NCI-H1436 treated with DMSO at 0.1 percent for 48 hours (cell line): Measurements from ENCODE around the gene CCDC8.
"Not testable (repeated sequence)": the region's sequence is repeated elsewhere in the genome, so short reads cannot be mapped to it uniquely, and the experiment has no call there.

Source experiments
- DNase-seq: peaks from one replicate; lab custom pipeline; 2025; lab: John Stamatoyannopoulos, UW

Gene CCDC8, protein sequence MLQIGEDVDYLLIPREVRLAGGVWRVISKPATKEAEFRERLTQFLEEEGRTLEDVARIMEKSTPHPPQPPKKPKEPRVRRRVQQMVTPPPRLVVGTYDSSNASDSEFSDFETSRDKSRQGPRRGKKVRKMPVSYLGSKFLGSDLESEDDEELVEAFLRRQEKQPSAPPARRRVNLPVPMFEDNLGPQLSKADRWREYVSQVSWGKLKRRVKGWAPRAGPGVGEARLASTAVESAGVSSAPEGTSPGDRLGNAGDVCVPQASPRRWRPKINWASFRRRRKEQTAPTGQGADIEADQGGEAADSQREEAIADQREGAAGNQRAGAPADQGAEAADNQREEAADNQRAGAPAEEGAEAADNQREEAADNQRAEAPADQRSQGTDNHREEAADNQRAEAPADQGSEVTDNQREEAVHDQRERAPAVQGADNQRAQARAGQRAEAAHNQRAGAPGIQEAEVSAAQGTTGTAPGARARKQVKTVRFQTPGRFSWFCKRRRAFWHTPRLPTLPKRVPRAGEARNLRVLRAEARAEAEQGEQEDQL

GRCh38 chr19:46413262-46414031 is at the start of gene CCDC8:
Gene CCDC8, minus strand, starts transcription at chr19:46413564. Its CDS starts 754 bp downstream, at chr19:46412810.
- DNase-seq = peak; percentile 82

DNA sequence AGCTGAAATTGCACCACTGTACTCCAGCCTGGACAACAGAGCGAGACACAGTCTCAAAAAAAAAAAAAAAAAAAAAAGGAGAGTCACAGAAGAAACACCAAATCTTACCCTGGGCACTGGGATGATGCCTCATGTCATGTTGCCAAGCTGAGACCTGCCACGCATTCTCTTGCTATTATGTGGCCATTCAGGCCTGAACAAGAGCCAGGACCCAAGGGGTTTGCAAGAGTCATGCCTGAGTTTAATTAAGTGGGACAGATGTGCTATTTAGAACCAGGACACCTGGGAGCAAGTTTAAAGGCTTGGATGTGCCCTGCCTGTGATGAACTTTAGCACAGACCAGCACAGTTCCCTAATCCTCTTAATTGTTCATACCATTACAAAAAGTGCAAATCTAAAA is 48.2 kb upstream of the CCDC8 start:
- no peak for DNase-seq

DNA sequence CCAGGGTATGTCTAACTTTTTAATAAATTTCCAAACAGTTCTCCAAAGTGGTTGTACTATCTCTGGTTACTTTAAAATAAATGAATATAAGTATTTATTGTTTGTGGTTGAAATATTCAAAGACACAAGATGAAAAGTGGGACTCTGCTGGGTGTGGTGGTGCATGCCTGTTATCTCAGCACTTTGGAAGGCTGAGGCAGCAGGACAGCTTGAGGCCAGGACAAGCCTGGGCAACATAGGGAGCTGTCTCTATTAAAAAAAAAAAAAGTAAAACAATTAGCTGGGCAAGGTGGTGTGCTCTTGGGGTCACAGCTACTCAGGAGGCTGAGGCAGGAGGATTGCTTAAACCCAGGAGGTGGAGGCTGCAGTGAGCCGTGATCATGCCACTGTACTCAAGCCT is 47.6 kb upstream of the CCDC8 start:
- no peak for DNase-seq

GRCh38 chr19:46460055-46460454 is 46.7 kb upstream of the CCDC8 start:
- DNase-seq = no peak

GRCh38 chr19:46456930-46457329 is 43.6 kb upstream of the CCDC8 start:
- DNase-seq = no peak

DNA sequence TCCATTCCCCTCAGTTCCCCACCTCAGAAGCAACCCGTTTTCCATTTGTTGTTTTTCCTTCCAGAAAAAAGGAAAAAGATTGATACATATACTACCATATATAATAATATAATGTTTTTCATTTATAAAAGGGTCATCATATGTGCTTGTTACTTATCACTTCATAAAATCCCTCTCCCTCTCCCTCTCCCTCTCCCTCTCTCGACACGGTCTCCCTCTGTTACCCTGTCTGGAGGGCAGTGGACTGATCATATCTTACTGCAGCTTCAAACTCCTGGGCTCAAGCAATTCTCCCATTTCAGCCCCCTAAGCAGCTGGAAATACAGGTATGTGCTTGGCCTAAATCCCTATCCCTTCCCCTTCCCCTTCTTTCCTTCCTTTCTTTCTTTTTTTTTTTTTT is 40.9 kb upstream of the CCDC8 start:
- no peak for DNase-seq

- no peak for DNase-seq
These were observed 40.3 kb upstream of the CCDC8 start for GRCh38 chr19:46453661-46454060.

DNA sequence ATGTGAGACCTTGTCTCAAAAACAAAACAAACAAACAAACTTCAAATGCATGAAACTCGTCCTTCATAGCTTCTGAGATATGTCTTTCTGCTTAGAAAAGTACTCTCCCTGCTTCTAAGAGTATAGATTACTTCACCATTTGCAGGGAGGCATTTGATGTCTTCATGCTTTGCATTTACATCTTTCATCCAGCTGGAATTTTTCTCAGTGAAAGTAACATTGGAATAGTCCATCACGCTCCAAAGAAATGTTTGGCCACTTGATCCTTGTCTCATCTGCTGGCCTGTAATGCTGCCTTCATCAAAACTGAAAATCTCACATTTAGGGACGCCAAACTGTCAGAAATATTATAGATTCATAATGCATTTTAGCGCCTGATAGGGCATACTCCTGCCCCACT is 38.8 kb upstream of the CCDC8 start:
- DNase-seq = no peak

GRCh38 chr19:46451352-46451751 is 38.0 kb upstream of the CCDC8 start:
- DNase-seq = no peak

GRCh38 chr19:46450737-46451136 is 37.4 kb upstream of the CCDC8 start:
- DNase-seq = no peak

GRCh38 chr19:46449228-46449627 is 35.9 kb upstream of the CCDC8 start:
- no peak for DNase-seq

DNA sequence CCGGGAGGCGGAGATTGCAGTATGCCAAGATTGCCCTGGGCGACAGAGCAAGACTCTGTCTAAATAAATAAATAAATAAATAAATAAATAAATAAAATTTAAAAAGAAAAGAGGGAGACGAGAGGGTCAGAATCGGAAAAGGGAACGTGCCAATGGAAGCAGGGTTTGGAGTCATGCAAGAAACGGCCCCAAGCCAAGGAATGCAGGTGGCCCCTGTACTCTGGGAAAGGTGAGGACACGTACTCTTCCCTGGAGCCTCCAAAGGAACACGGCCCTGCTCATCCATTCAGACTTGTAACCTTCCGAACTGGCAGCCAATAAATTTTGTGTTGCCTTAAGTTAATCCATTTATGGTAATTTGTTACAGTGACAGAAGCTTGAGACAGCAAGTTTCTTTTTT is 35.2 kb upstream of the CCDC8 start:
- no peak for DNase-seq

GRCh38 chr19:46447824-46448223 is 34.5 kb upstream of the CCDC8 start:
- no peak for DNase-seq

DNA sequence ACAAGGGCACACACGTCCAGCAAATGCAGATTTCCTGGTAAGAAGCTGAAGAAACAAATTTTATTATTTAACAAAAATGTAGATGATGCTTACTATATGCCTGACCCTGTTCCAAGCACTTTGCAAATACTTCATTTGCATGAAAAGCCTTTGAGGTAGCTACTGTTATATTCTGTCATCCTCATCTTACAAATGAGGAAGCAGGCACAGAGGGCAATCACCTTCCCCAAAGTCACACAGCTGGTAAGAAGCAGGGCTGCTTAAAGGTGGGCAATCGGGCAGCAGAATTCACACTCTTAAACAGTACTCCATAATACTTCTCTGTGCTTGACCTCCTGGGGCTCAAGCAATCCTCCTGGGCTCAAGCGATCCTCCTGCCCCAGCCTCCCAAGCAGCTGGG is 33.6 kb upstream of the CCDC8 start:
- no peak for DNase-seq

DNA sequence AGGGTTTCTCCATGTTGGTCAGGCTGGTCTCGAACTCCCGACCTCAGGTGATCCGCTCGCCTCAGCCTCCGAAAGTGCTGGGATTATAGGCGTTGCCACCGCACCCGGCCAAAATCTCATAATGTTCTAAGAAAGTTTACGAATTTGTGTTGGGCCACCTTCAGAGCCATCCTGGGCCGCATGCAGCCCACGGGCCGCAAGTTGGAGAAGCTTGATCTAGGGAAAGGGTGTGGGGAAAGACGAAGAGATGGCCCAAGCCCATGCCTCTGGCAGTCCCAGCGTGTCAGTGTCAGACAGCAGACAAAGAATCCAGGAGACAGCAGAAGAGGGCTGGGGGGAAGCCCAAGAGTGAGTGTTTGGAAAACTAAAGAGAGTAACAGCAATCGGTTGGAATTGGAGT is 32.7 kb upstream of the CCDC8 start:
- no peak for DNase-seq

DNA sequence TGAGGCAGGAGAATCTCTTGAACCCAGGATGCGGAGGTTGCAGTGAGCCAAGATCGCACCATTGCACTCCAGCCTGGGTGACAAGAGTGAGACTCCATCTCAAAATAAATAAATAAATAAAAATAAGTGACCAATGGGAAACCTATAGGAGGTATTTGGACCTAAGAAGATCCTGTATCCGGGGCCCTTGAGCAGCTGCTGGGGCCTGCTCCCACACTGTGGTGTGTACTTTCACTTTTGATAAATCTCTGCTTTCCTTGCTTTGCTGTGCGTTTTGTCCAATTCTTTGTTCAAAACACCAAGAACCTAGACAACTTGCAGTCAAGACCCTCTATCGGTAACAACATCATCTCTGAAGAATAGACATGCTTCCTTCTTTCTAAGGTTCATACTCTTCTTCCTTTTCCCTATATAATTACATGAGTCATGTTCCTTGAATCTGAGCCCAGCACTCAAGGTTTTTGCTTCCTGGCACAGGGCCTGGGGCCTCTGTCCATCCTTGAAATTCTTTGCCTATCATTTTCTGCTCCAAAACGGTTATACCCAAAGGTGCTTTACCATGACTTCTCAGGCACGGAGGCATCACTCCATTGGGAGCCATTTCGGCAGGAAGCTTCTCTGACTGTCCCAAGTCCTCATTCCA is 29.6 kb upstream of the CCDC8 start:
- no peak for DNase-seq

GRCh38 chr19:46441866-46442265 is 28.5 kb upstream of the CCDC8 start:
- DNase-seq = no peak

- DNase-seq = not testable (repeated sequence)
These were observed 22.3 kb upstream of the CCDC8 start for GRCh38 chr19:46435689-46436088.

GRCh38 chr19:46435009-46435408 is 21.6 kb upstream of the CCDC8 start:
- DNase-seq = no peak

GRCh38 chr19:46433470-46433869 is 20.1 kb upstream of the CCDC8 start:
- DNase-seq = not testable (repeated sequence)

- no peak for DNase-seq
These were observed 18.5 kb upstream of the CCDC8 start for GRCh38 chr19:46431824-46432223.

DNA sequence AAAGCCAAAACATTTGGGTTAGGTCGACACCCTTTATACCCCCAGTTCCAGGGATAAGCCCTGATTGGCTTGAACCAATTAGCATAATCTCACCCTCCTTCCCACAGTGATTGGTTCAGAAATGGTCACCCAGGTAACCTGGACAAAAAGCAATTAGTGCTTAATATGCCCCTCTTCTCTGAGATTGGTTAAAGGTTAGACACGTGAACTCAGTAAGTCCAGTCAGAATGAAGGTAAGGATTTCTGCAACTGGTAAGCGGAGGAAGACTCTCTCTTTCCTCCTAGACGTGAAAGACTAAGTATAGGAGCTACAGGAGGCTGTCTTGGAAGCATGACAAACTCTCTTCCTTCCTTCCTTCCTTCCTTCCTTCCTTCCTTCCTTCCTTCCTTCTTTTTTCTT is 16.6 kb upstream of the CCDC8 start:
- DNase-seq = no peak
